Sigmoid colon (tissue), 7 donors: ENCODE results near the gene ERMAP. TPM values are rescaled to one million over a fixed set of nuclear protein-coding genes. Genes with fewer than 3 reads are reported as not detected.
A peak's percentile ranks its signal among the peaks of the same experiment; 100 is the strongest.

ENCODE experiments used
- DNase-seq: peaks from one replicate; pipeline ENCODE4 v3.0.0-alpha.2; 2019
- H3K27ac ChIP-seq, 4 donors: fragments of 200-600 bp; sonication (generic); one replicate each; pipeline ENCODE4 v1.5.1; 2016 to 2019; ENCODE audit warnings: mild to moderate bottlenecking in 1 of 4
- H3K27me3 ChIP-seq, 3 donors: fragments of 200-600 bp; sonication (generic); one replicate each; pipeline ENCODE4 v1.5.1; 2019; ENCODE audit warnings: mild to moderate bottlenecking in 1 of 3
- H3K36me3 ChIP-seq, 4 donors: fragments of 200-600 bp; sonication (generic); one replicate each; pipeline ENCODE4 v1.5.1; 2016 to 2019
- H3K4me1 ChIP-seq, 4 donors: fragments of 200-600 bp; sonication (generic); one replicate each; pipeline ENCODE4 v1.5.1; 2017 to 2019
- H3K4me3 ChIP-seq, 4 donors: fragments of 200-600 bp; sonication (generic); one replicate each; pipeline ENCODE4 v1.5.1; 2017 to 2019; ENCODE audit warnings: mild to moderate bottlenecking in 2 of 4, moderate library complexity in 1 of 4
- H3K9me3 ChIP-seq, 4 donors: fragments of 200-600 bp in 3 of 4; sonication (generic) in 3 of 4; one replicate each; pipeline versions ENCODE4 v1.5.1 to v1.6.1; 2013 to 2019
- CTCF ChIP-seq, 4 experiments: fragments of 450-650 bp in 3 of 4; fragments of 200-600 bp in 1 of 4; IDR thresholded peaks; one replicate each; pipeline ENCODE4 v1.5.1; 2016 to 2019; ENCODE audit warnings: antibody characterized with exemption in 4 of 4, mild to moderate bottlenecking in 3 of 4, moderate library complexity in 2 of 4
- EP300 ChIP-seq, 4 donors: sonication (generic); formaldehyde crosslinking; IDR thresholded peaks; one replicate each; pipeline ENCODE4 v1.6.1; 2017; ENCODE audit warnings: antibody characterized with exemption in 4 of 4
- POLR2A ChIP-seq, 2 donors: fragments of 450-650 bp; IDR thresholded peaks; one replicate each; pipeline ENCODE4 v1.6.1; 2016; ENCODE audit warnings: antibody characterized with exemption in 2 of 2, mild to moderate bottlenecking in 2 of 2, moderate library complexity in 2 of 2
- POLR2AphosphoS5 ChIP-seq, 4 donors: sonication (generic); formaldehyde crosslinking; IDR thresholded peaks; one replicate each; pipeline ENCODE4 v1.6.1; 2017; ENCODE audit warnings: antibody characterized with exemption in 4 of 4
- WGBS, 2 donors: extraction: QIAGEN DNeasy Blood & Tissue Kit; methylation state at CpG; one replicate each; pipeline ENCODE4 v1.1.7; 2013; 5-methylcytosine and 5-hydroxymethylcytosine counted together
- intact Hi-C: fragments of 100-400 bp; cut with DNase I; formaldehyde crosslinking; loops from one replicate; pipeline ENCODE4 v1.15.1; 2023
- polyA plus RNA-seq, 3 donors: library from polyadenylated mRNA; stranded (reverse); fragments of 200-250 nt; gene quantifications; one replicate each; pipeline ENCODE4 v1.2.3, GENCODE V29; 2013
- total RNA-seq, 4 donors: library from RNA; depleted of rRNA; stranded (reverse); fragments of >200 nt; gene quantifications; one replicate each; pipeline ENCODE4 v1.1.0, GENCODE V29; 2016
- donor health status: healthy with polysubstance abuse.
- donor health status: Bipolar disorder and iron deficiency.
- donor health status: healthy.

Gene ERMAP
- total and polyA plus RNA-seq, 7 donors, result 3.5 to 18.6 (median 9.5) TPM

- no peak for TF ChIP-seq EP300 (IDR thresholded peaks at IDR 0.05)
- no peak for TF ChIP-seq CTCF (IDR thresholded peaks at IDR 0.05)
- TF ChIP-seq POLR2A (IDR thresholded peaks at IDR 0.05), result no peak
- no peak for TF ChIP-seq POLR2AphosphoS5 (IDR thresholded peaks at IDR 0.05)
- Histone ChIP-seq H3K27ac (no peak overlapping the region), H3K27me3 (no peaks in the 10 kb centered on the region), H3K36me3 (peaks cover 17 to 45% (median 23%) of the 10 kb centered on the region in 4 donors), H3K9me3 (no peaks in the 10 kb centered on the region), H3K4me3 (no peak overlapping the region), H3K4me1 (peaks cover 0 to 15% (median 12%) of the 10 kb centered on the region in 4 donors)
- 46 to 72% methylated on average over 2 of the region's 2 CpGs for WGBS, 2 donors
- intact Hi-C loops, result no loop called here
- DNase-seq, result no peak
Observed at GRCh38 chr1:42773420-42773819, 43.5 kb upstream of the ERMAP start.

- TF ChIP-seq EP300 (IDR thresholded peaks at IDR 0.05), result no peak
- TF ChIP-seq POLR2A (IDR thresholded peaks at IDR 0.05), result no peak
- no peak for TF ChIP-seq POLR2AphosphoS5 (IDR thresholded peaks at IDR 0.05)
- TF ChIP-seq CTCF (IDR thresholded peaks at IDR 0.05), result no peak
- 91 to 95% methylated on average over 5 of the region's 5 CpGs for WGBS, 2 donors
- no peaks in the 10 kb centered on the region for H3K4me1 ChIP-seq
- DNase-seq, result no peak
- H3K27ac ChIP-seq, result no peak overlapping the region
- no peaks in the 10 kb centered on the region for H3K9me3 ChIP-seq
- no peak overlapping the region for H3K4me3 ChIP-seq
- intact Hi-C loops, result no loop called here
- H3K36me3 ChIP-seq, result peaks cover 17 to 50% (median 23%) of the 10 kb centered on the region in 4 donors
- H3K27me3 ChIP-seq, result no peaks in the 10 kb centered on the region
Observed at GRCh38 chr1:42774928-42775526, 41.9 kb upstream of the ERMAP start.

GRCh38 chr1:42776502-42776901, 40.4 kb upstream of the ERMAP start:
- no peak for DNase-seq
- no peak for TF ChIP-seq CTCF (IDR thresholded peaks at IDR 0.05)
- no peak for TF ChIP-seq EP300 (IDR thresholded peaks at IDR 0.05)
- TF ChIP-seq POLR2A (IDR thresholded peaks at IDR 0.05), result no peak
- TF ChIP-seq POLR2AphosphoS5 (IDR thresholded peaks at IDR 0.05), result no peak
- WGBS, 2 donors, result 94 to 96% methylated on average over 6 of the region's 6 CpGs
- H3K4me1 ChIP-seq, result no peaks in the 10 kb centered on the region
- H3K27ac ChIP-seq, result no peak overlapping the region
- peaks cover 17 to 63% (median 27%) of the 10 kb centered on the region in 4 donors for H3K36me3 ChIP-seq
- intact Hi-C loops, result no loop called here
- no peak overlapping the region for H3K4me3 ChIP-seq
- no peaks in the 10 kb centered on the region for H3K9me3 ChIP-seq
- no peaks in the 10 kb centered on the region for H3K27me3 ChIP-seq

- Histone ChIP-seq H3K36me3 (peaks cover 17 to 67% (median 25%) of the 10 kb centered on the region in 4 donors), H3K4me1 (no peaks in the 10 kb centered on the region), H3K9me3 (no peaks in the 10 kb centered on the region), H3K27ac (no peak overlapping the region), H3K27me3 (no peaks in the 10 kb centered on the region), H3K4me3 (no peak overlapping the region)
- intact Hi-C loops, result no loop called here
- TF ChIP-seq POLR2A (IDR thresholded peaks at IDR 0.05) (no peak), POLR2AphosphoS5 (IDR thresholded peaks at IDR 0.05) (no peak), CTCF (IDR thresholded peaks at IDR 0.05) (peak; percentile 14 to 61 (median 46)), EP300 (IDR thresholded peaks at IDR 0.05) (no peak)
- DNase-seq, result no peak
Observed at GRCh38 chr1:42777852-42778251, 39.1 kb upstream of the ERMAP start.

- Histone ChIP-seq H3K4me1 (peaks cover 0 to under 1% (median under 1%) of the 10 kb centered on the region in 4 donors), H3K27me3 (no peaks in the 10 kb centered on the region), H3K4me3 (no peak overlapping the region), H3K9me3 (no peaks in the 10 kb centered on the region), H3K36me3 (peaks cover 16 to 53% (median 22%) of the 10 kb centered on the region in 4 donors), H3K27ac (no peak overlapping the region)
- 26 to 62% methylated on average over 2 of the region's 2 CpGs for WGBS, 2 donors
- intact Hi-C loops, result no loop called here
- no peak for DNase-seq
- TF ChIP-seq POLR2AphosphoS5 (IDR thresholded peaks at IDR 0.05), result no peak
- no peak for TF ChIP-seq POLR2A (IDR thresholded peaks at IDR 0.05)
- TF ChIP-seq CTCF (IDR thresholded peaks at IDR 0.05), result no peak
- no peak for TF ChIP-seq EP300 (IDR thresholded peaks at IDR 0.05)
Observed at GRCh38 chr1:42779725-42780124, 37.2 kb upstream of the ERMAP start.
